Stimulated activated CD4-positive, alpha-beta T cell treated with anti-CD3 and anti-CD28 coated beads, Interleukin-1b, Interleukin-23, amount 100 ng/mL, for 4 hours (primary cell): Measurements from ENCODE around the gene ARFGAP3.

Experiments
- DNase-seq, 2 donors: peaks; one replicate each; pipeline ENCODE4 v3.0.0-alpha.2; 2020; ENCODE audit warnings: low read depth in 2 of 2

The ARFGAP3 gene

GRCh38 chr22:42883970-42884369 is 26.9 kb upstream of the ARFGAP3 start:
- no peak for DNase-seq

GRCh38 chr22:42883121-42883520 is 26.0 kb upstream of the ARFGAP3 start:
- DNase-seq, result no peak

- no peak for DNase-seq
Observed at GRCh38 chr22:42881982-42882656, 25.0 kb upstream of the ARFGAP3 start.

- no peak for DNase-seq
Observed at GRCh38 chr22:42881298-42881697, 24.2 kb upstream of the ARFGAP3 start.

GRCh38 chr22:42880815-42881214 is 23.7 kb upstream of the ARFGAP3 start:
- no peak for DNase-seq

- DNase-seq, result no peak
Observed at GRCh38 chr22:42879371-42880021, 22.4 kb upstream of the ARFGAP3 start.

- no peak for DNase-seq
Observed at GRCh38 chr22:42878561-42879305, 21.7 kb upstream of the ARFGAP3 start.

- no peak for DNase-seq
Observed at GRCh38 chr22:42877597-42878340, 20.7 kb upstream of the ARFGAP3 start.

GRCh38 chr22:42877158-42877557 is 20.1 kb upstream of the ARFGAP3 start:
- no peak for DNase-seq

- DNase-seq, result no peak
Observed at GRCh38 chr22:42876041-42876440, 19.0 kb upstream of the ARFGAP3 start.

GRCh38 chr22:42874010-42874409 is 16.9 kb upstream of the ARFGAP3 start:
- DNase-seq, result no peak

GRCh38 chr22:42873356-42873755 is 16.3 kb upstream of the ARFGAP3 start:
- no peak for DNase-seq

GRCh38 chr22:42872821-42873220 is 15.7 kb upstream of the ARFGAP3 start:
- DNase-seq, result no peak

- no peak for DNase-seq
Observed at GRCh38 chr22:42871146-42872050, 14.3 kb upstream of the ARFGAP3 start.

GRCh38 chr22:42869888-42870480 is 12.9 kb upstream of the ARFGAP3 start:
- DNase-seq, result no peak

GRCh38 chr22:42869463-42869862 is 12.4 kb upstream of the ARFGAP3 start:
- DNase-seq, result no peak

GRCh38 chr22:42868751-42869251 is 11.7 kb upstream of the ARFGAP3 start:
- no peak for DNase-seq

- DNase-seq, result no peak
Observed at GRCh38 chr22:42866100-42866499, 9.0 kb upstream of the ARFGAP3 start.

GRCh38 chr22:42865536-42865935 is 8.5 kb upstream of the ARFGAP3 start:
- DNase-seq, result no peak

- peak in 1 of 2 donors; percentile 30 for DNase-seq
Observed at GRCh38 chr22:42863349-42863961, 6.4 kb upstream of the ARFGAP3 start.
